GM21526 (cell line): ENCODE measurements around the gene PSMG1.

ENCODE experiments used
- ATAC-seq: cut with Tn5 transposase; IDR thresholded peaks from one replicate; pipeline ENCODE4 v1.9.1; 2021; ENCODE audit warnings: moderate library complexity; ENCODE audit not compliant: unreplicated experiment, low FRiP score

The PSMG1 gene

GRCh38 chr21:39189857-39190604 lies 6.8 kb upstream of the PSMG1 start:
- no peak for ATAC-seq

- no peak for ATAC-seq
These were observed 5.4 kb upstream of the PSMG1 start for GRCh38 chr21:39188521-39189139.

- ATAC-seq, result no peak
These were observed 3.9 kb upstream of the PSMG1 start for GRCh38 chr21:39187141-39187540.

GRCh38 chr21:39186676-39187075 lies 3.4 kb upstream of the PSMG1 start:
- no peak for ATAC-seq

GRCh38 chr21:39185157-39185556 lies 1.9 kb upstream of the PSMG1 start:
- ATAC-seq, result no peak

GRCh38 chr21:39184050-39184980 lies 1.1 kb upstream of the PSMG1 start:
- no peak for ATAC-seq

- no peak for ATAC-seq
These were observed 573 bp downstream of the PSMG1 start for GRCh38 chr21:39182484-39183271.

GRCh38 chr21:39182016-39182415 lies 1.2 kb downstream of the PSMG1 start:
- no peak for ATAC-seq

- ATAC-seq, result no peak
These were observed 1.9 kb downstream of the PSMG1 start for GRCh38 chr21:39181205-39181818.

- no peak for ATAC-seq
These were observed 2.7 kb downstream of the PSMG1 start for GRCh38 chr21:39180429-39181019.

- ATAC-seq, result no peak
These were observed 4.8 kb downstream of the PSMG1 start for GRCh38 chr21:39178421-39178820.

GRCh38 chr21:39176271-39176709 lies 7.0 kb downstream of the PSMG1 start:
- ATAC-seq, result no peak

- no peak for ATAC-seq
These were observed 7.6 kb downstream of the PSMG1 start for GRCh38 chr21:39175665-39176064.

- ATAC-seq, result no peak
These were observed 8.1 kb downstream of the PSMG1 start for GRCh38 chr21:39175154-39175553.

GRCh38 chr21:39173716-39174680 lies 9.3 kb downstream of the PSMG1 start:
- no peak for ATAC-seq

GRCh38 chr21:39169906-39170305 lies 13.3 kb downstream of the PSMG1 start:
- ATAC-seq, result no peak

GRCh38 chr21:39168800-39169199 lies 14.5 kb downstream of the PSMG1 start:
- no peak for ATAC-seq

GRCh38 chr21:39164523-39164922 lies 18.7 kb downstream of the PSMG1 start:
- no peak for ATAC-seq
